LNCAP (cell line): ENCODE data around the gene FGGY.

Experiments used
- CTCF ChIP-seq: fragments of 450-650 bp; IDR thresholded peaks from 2 replicates; pipeline ENCODE4 v1.5.1; 2017; ENCODE audit warnings: mild to moderate bottlenecking

Gene FGGY

GRCh38 chr1:59278780-59279354 lies 18.0 kb upstream of the FGGY start:
- TF ChIP-seq CTCF, result no peak

- TF ChIP-seq CTCF, result no peak
Measured at GRCh38 chr1:59279645-59280044, 17.2 kb upstream of the FGGY start.

GRCh38 chr1:59282951-59283350 lies 13.9 kb upstream of the FGGY start:
- no peak for TF ChIP-seq CTCF

GRCh38 chr1:59285691-59286090 lies 11.2 kb upstream of the FGGY start:
- TF ChIP-seq CTCF, result no peak

GRCh38 chr1:59288046-59288445 lies 8.8 kb upstream of the FGGY start:
- TF ChIP-seq CTCF, result no peak

- TF ChIP-seq CTCF, result no peak
Measured at GRCh38 chr1:59289570-59289969, 7.3 kb upstream of the FGGY start.

- TF ChIP-seq CTCF, result peak; percentile 71
Measured at GRCh38 chr1:59290193-59290949, 6.5 kb upstream of the FGGY start.
